Esophagus muscularis mucosa (tissue), 4 donors: ENCODE measurements around the gene FAM193B. TPM values are rescaled to one million over a fixed set of nuclear protein-coding genes. Genes with fewer than 3 reads are reported as not detected.
A peak's percentile ranks its signal among the peaks of the same experiment; 100 is the strongest.

ENCODE experiments used
- DNase-seq: peaks from one replicate; pipeline ENCODE4 v3.0.0-alpha.2; 2017; ENCODE audit errors: extremely low spot score
- H3K27ac ChIP-seq, 4 donors: fragments of 200-600 bp; sonication (generic); replicated peaks in 1 of 4; 1 replicate in 3 of 4; 2 replicates in 1 of 4; pipeline ENCODE4 v1.5.1; 2016 to 2019; ENCODE audit warnings: mild to moderate bottlenecking in 1 of 4
- H3K27me3 ChIP-seq, 4 donors: fragments of 200-600 bp; sonication (generic); one replicate each; pipeline versions ENCODE4 v1.5.1 to v1.6.0; 2016 to 2019
- H3K36me3 ChIP-seq, 4 donors: fragments of 200-600 bp; sonication (generic); one replicate each; pipeline ENCODE4 v1.5.1; 2016 to 2019
- H3K4me1 ChIP-seq, 4 donors: fragments of 200-600 bp; sonication (generic); one replicate each; pipeline ENCODE4 v1.5.1; 2016 to 2019
- H3K4me3 ChIP-seq, 4 donors: fragments of 200-600 bp; sonication (generic); 1 replicate in 2 of 4; 2 replicates in 2 of 4; pipeline ENCODE4 v1.5.1; 2016 to 2019; ENCODE audit warnings: mild to moderate bottlenecking in 4 of 4, moderate library complexity in 1 of 4
- H3K9me3 ChIP-seq, 4 donors: fragments of 200-600 bp; sonication (generic); 1 replicate in 3 of 4; 2 replicates in 1 of 4; pipeline ENCODE4 v1.5.1; 2016 to 2019
- EP300 ChIP-seq: sonication (generic); formaldehyde crosslinking; IDR thresholded peaks from one replicate; pipeline ENCODE4 v1.6.1; 2017; ENCODE audit warnings: antibody characterized with exemption
- POLR2A ChIP-seq: fragments of 450-650 bp; IDR thresholded peaks from one replicate; pipeline ENCODE4 v1.6.1; 2017; ENCODE audit warnings: antibody characterized with exemption, moderate library complexity, mild to moderate bottlenecking, low read depth
- POLR2AphosphoS5 ChIP-seq, 2 donors: sonication (generic); formaldehyde crosslinking; IDR thresholded peaks; one replicate each; pipeline ENCODE4 v1.6.1; 2017; ENCODE audit warnings: antibody characterized with exemption in 2 of 2
- WGBS: methylation state at CpG from one replicate; pipeline ENCODE4 v1.1.5; 2018; 5-methylcytosine and 5-hydroxymethylcytosine counted together
- intact Hi-C: fragments of 100-400 bp; cut with DNase I; formaldehyde crosslinking; loops from one replicate; pipeline ENCODE4 v1.15.1; 2023
- total RNA-seq, 4 donors: library from RNA; depleted of rRNA; stranded (reverse); fragments of >200 nt; gene quantifications; one replicate each; pipeline versions ENCODE4 v1.1.0 to v1.2.1, GENCODE V29; 2016
- TF ChIP-seq, protein P1 (sequence below), 3 experiments: fragments of 200-600 bp in 2 of 3; fragments of 450-650 bp in 1 of 3; sonication (generic) in 2 of 3; IDR thresholded peaks; one replicate each; pipeline ENCODE4 v1.5.1; 2017 to 2019; ENCODE audit warnings: antibody characterized with exemption in 3 of 3, mild to moderate bottlenecking in 2 of 3, moderate library complexity in 1 of 3

The FAM193B gene
- total RNA-seq, 4 donors from 2014 or later: 24.4 to 65.6 (median 50.7) TPM

DNA sequence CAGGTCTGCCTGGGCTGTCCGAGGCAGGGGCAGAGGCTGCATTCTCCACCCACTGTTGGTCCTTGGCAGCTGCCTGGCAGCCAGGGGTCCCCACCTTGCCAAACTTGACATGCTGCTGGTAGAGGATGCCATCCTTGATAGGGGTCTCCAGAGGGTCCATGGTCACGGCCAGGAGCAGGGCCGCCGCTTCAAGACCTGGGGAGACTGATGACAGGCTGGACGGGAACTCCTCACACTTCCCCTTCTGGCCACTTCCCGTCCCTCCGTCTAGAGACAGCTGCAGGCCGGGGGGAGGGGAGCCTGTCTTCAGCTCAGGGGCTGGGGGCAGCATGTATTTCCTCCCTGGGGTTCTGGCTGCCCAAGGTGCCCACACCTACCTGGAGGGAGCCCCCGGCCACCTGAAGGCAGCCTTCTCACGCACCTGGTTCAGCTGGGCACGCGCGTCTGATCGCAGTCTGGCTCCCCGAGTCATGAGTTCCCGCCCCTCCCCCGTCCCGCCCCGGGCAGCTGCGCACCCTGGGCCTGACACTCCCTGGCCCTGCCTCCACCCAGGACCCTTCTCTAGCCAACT, 44.9 kb downstream of the FAM193B start, which contains the start of gene DOK3:
DOK3 (minus strand) TSS at position 446 of the 571 bp plus-strand sequence; CDS start at position 160, 286 bp downstream.
- 33% methylated on average over 9 of the region's 20 CpGs for WGBS
- TF ChIP-seq EP300: no peak
- TF ChIP-seq POLR2AphosphoS5 (IDR thresholded peaks at IDR 0.05): no peak
- TF ChIP-seq POLR2A: no peak
- TF ChIP-seq, protein P1, sequence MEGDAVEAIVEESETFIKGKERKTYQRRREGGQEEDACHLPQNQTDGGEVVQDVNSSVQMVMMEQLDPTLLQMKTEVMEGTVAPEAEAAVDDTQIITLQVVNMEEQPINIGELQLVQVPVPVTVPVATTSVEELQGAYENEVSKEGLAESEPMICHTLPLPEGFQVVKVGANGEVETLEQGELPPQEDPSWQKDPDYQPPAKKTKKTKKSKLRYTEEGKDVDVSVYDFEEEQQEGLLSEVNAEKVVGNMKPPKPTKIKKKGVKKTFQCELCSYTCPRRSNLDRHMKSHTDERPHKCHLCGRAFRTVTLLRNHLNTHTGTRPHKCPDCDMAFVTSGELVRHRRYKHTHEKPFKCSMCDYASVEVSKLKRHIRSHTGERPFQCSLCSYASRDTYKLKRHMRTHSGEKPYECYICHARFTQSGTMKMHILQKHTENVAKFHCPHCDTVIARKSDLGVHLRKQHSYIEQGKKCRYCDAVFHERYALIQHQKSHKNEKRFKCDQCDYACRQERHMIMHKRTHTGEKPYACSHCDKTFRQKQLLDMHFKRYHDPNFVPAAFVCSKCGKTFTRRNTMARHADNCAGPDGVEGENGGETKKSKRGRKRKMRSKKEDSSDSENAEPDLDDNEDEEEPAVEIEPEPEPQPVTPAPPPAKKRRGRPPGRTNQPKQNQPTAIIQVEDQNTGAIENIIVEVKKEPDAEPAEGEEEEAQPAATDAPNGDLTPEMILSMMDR (IDR thresholded peaks at IDR 0.05): no peak
- DNase-seq: no peak

DNA sequence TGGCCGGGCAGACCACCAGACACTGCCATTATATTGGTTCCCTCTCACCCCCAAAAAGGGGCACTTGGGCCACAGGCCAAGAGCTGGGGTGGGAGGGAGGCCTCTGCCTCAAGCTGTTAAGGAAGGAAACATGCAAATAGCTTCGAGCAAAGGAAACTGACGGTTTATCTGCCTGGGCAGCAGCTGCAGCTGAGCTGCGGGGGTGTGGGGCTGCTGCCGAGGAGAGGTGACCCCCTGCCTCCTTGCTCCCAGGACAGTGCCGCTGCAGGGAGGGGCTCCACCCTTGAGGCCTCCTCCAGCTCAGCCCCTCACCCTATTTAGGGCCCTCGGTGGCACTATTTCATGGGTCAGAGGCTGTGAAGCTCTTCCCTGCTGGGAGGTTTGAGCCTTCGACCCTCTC, 45.5 kb downstream of the FAM193B start:
- intact Hi-C loops: no loop called here
- H3K27me3 ChIP-seq: no peaks in the 10 kb centered on the region
- H3K36me3 ChIP-seq: peaks cover 30 to 47% (median 41%) of the 10 kb centered on the region in 4 donors
- H3K4me1 ChIP-seq: peaks cover 0 to 12% (median 5%) of the 10 kb centered on the region in 4 donors
- DNase-seq: no peak
- H3K4me3 ChIP-seq: peak overlapping the region; percentile 36 to 51 (median 40)
- H3K27ac ChIP-seq: peak overlapping the region; percentile 6 to 51 (median 46)
- TF ChIP-seq POLR2AphosphoS5 (IDR thresholded peaks at IDR 0.05) (no peak), EP300 (no peak), POLR2A (no peak)
- TF ChIP-seq, protein P1 (IDR thresholded peaks at IDR 0.05): no peak
- 57% methylated on average over 8 of the region's 8 CpGs for WGBS
- no peaks in the 10 kb centered on the region for H3K9me3 ChIP-seq

More for the DNA sequence above, 44.9 kb downstream of the FAM193B start, which contains the start of gene DOK3:
- peaks cover 2 to 18% (median 8%) of the 10 kb centered on the region in 4 donors for H3K4me1 ChIP-seq
- H3K36me3 ChIP-seq: peaks cover 34 to 49% (median 44%) of the 10 kb centered on the region in 4 donors
- peak within 1 kb of the TSS; percentile 6 to 51 (median 46) for H3K27ac ChIP-seq
- H3K27me3 ChIP-seq: no peaks in the 10 kb centered on the region
- H3K4me3 ChIP-seq: peak within 1 kb of the TSS; percentile 36 to 51 (median 40)
- H3K9me3 ChIP-seq: no peaks in the 10 kb centered on the region
- intact Hi-C loops: no loop called here

DNA sequence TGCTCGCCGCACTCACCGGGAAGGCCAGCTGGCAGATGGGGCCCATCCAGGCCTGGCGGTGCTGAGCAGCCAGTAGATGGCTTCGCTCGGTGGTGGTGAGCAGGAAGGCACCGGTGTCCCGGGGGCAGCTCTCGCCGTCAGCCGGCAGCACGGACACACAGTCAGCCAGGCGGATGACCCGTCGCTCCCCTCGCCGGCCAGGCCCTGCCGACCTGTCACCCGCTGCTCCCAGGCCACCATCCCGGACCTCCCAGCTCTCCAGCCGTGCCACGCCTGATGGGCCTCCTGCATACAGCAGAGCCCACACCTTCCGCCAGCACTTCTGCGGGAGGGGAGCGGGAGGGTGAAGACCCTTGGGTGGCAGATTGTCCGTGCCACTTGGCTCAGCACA, 46.1 kb downstream of the FAM193B start:
- H3K27ac ChIP-seq: no peak overlapping the region

DNA sequence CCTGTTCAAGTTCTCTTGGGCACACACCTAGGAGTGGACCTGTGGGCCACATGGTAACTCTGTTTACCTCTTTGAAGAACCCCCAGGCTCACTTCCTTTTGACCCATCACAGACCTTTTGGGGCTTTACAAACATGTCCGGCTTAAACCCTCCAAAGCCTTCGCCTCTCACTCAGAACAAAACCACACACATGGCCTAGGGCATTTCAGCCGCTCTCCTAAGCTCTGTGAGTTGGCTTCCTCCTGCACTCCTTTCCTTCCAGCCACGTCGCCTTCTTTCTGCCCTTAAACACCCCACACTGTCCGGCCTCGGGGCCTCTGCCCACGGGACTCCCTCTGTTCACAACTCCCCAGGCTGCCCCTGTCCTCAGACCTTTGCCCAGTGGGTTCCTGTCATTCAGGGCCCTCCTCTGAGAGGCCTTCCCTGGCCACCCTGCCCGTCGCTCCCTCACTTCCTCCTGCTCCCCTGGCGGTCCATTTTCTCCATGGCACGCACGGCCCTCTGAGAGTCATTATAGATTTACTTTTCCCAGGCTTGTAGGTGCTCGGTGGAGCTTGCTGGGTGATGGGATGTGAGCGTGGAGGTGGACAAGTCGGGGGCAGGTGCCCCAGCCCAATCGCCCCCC, 46.7 kb downstream of the FAM193B start:
- DNase-seq: no peak
- Histone ChIP-seq H3K9me3 (no peaks in the 10 kb centered on the region), H3K4me1 (peaks cover 0 to 12% (median 5%) of the 10 kb centered on the region in 4 donors), H3K36me3 (peaks cover 19 to 39% (median 30%) of the 10 kb centered on the region in 4 donors), H3K27me3 (no peaks in the 10 kb centered on the region), H3K27ac (no peak overlapping the region), H3K4me3 (peak overlapping the region; percentile 36 to 51 (median 40))
- intact Hi-C loops: no loop called here
- WGBS: 86% methylated on average over 14 of the region's 17 CpGs
- TF ChIP-seq, protein P1 (IDR thresholded peaks at IDR 0.05): no peak
- TF ChIP-seq POLR2A (no peak), POLR2AphosphoS5 (IDR thresholded peaks at IDR 0.05) (no peak), EP300 (no peak)

More for the DNA sequence above, 46.1 kb downstream of the FAM193B start:
- peaks cover 24 to 44% (median 35%) of the 10 kb centered on the region in 4 donors for H3K36me3 ChIP-seq
- H3K4me3 ChIP-seq: peak overlapping the region; percentile 36 to 51 (median 40)
- H3K9me3 ChIP-seq: no peaks in the 10 kb centered on the region
- 86% methylated on average over 18 of the region's 26 CpGs for WGBS
- intact Hi-C loops: no loop called here
- H3K4me1 ChIP-seq: peaks cover 0 to 12% (median 5%) of the 10 kb centered on the region in 4 donors
- H3K27me3 ChIP-seq: no peaks in the 10 kb centered on the region
- DNase-seq: no peak
- TF ChIP-seq, protein P1 (IDR thresholded peaks at IDR 0.05): no peak
- TF ChIP-seq POLR2A (no peak), POLR2AphosphoS5 (IDR thresholded peaks at IDR 0.05) (no peak), EP300 (no peak)
